Spleen (tissue), 3 donors: ENCODE data around the gene PATE1.

Source experiments
- POLR2A ChIP-seq, 3 donors: fragments of 450-650 bp; IDR thresholded peaks; one replicate each; pipeline ENCODE4 v1.5.1; 2017; ENCODE audit warnings: antibody characterized with exemption in 3 of 3, mild to moderate bottlenecking in 1 of 3
- POLR2AphosphoS5 ChIP-seq, 3 donors: sonication (generic); formaldehyde crosslinking; IDR thresholded peaks; one replicate each; pipeline ENCODE4 v1.5.1; 2017; ENCODE audit warnings: antibody characterized with exemption in 3 of 3

- no peak for TF ChIP-seq POLR2A (IDR thresholded peaks at IDR 0.05)
- no peak for TF ChIP-seq POLR2AphosphoS5 (IDR thresholded peaks at IDR 0.05)
These were observed 17.4 kb downstream of the PATE1 start for GRCh38 chr11:125763483-125763882.
